IMR-90 (cell line): ENCODE results near the gene EEIG2.

Experiments
- BHLHE40 ChIP-seq: fragments of 150-350 bp; IDR thresholded peaks from 2 replicates; pipeline ENCODE4 v1.6.1; 2016; ENCODE audit warnings: mild to moderate bottlenecking, low read depth, low read length
- CHD1 ChIP-seq: IDR thresholded peaks from 2 replicates; pipeline ENCODE4 v1.6.1; 2012; ENCODE audit warnings: low read depth, low read length, improper control_type of control experiment
- FOS ChIP-seq: fragments of 150-350 bp; IDR thresholded peaks from 2 replicates; pipeline ENCODE4 v1.6.1; 2016; ENCODE audit warnings: low read depth, low read length
- MAFK ChIP-seq: IDR thresholded peaks from 2 replicates; pipeline ENCODE4 v1.6.1; 2012; ENCODE audit warnings: low read depth, low read length, improper control_type of control experiment
- NFE2L2 ChIP-seq: fragments of 150-350 bp; IDR thresholded peaks from 2 replicates; pipeline ENCODE4 v1.6.1; 2016; ENCODE audit warnings: low read depth, mild to moderate bottlenecking, low read length
- POLR2A ChIP-seq: IDR thresholded peaks from 2 replicates; pipeline ENCODE4 v1.6.1; 2012; ENCODE audit warnings: mild to moderate bottlenecking, low read depth, low read length
- RFX5 ChIP-seq: IDR thresholded peaks from 2 replicates; pipeline ENCODE4 v1.8.0; 2012; ENCODE audit warnings: low read depth, mild to moderate bottlenecking, low read length, moderate library complexity
- SMC3 ChIP-seq: fragments of 150-350 bp; IDR thresholded peaks from 2 replicates; pipeline ENCODE4 v1.6.1; 2016; ENCODE audit warnings: low read depth, mild to moderate bottlenecking, antibody characterized with exemption, low read length, moderate library complexity
- TF ChIP-seq, protein P1 (sequence below): conservative IDR thresholded peaks from 2 replicates; pipeline ENCODE4 v1.5.1; 2012; ENCODE audit warnings: mild to moderate bottlenecking, low read depth, low read length, improper control_type of control experiment
- TF ChIP-seq, protein P2 (sequence below): fragments of 150-350 bp; IDR thresholded peaks from 2 replicates; pipeline ENCODE4 v1.6.1; 2017; ENCODE audit warnings: mild to moderate bottlenecking, antibody characterized with exemption, low read length, low read depth

DNA sequence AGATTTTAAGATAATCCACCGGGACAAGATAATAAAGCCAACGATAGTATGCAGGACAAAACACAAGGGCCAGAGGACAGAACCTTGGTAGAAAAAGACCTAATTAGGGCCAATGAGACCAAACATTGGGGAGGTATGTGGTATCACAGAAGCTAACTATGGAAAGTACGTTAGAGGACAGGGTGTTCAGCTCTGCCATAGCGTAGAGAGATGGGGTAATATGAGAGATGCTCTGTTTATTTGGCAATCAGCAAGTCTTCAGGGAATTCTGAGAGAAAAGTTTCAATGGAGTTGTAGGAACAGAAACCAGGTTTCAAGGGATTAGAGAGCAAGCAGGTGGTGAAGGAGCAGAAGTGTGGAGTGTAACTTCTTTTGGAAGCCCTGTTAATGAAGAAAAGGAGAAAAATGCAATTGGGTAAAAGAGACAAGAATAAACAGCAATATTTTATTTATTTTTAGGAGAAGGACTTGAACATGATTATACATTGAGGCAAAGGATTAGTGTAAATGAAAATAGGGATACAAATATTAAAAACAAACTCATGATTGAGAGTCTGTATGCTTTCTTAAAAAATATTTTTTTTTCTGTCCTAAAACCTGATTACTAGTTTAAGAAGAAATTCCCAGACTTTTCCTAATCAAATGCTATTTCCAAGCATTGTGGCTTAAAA, 24.0 kb downstream of the EEIG2 start:
- TF ChIP-seq, protein P1, sequence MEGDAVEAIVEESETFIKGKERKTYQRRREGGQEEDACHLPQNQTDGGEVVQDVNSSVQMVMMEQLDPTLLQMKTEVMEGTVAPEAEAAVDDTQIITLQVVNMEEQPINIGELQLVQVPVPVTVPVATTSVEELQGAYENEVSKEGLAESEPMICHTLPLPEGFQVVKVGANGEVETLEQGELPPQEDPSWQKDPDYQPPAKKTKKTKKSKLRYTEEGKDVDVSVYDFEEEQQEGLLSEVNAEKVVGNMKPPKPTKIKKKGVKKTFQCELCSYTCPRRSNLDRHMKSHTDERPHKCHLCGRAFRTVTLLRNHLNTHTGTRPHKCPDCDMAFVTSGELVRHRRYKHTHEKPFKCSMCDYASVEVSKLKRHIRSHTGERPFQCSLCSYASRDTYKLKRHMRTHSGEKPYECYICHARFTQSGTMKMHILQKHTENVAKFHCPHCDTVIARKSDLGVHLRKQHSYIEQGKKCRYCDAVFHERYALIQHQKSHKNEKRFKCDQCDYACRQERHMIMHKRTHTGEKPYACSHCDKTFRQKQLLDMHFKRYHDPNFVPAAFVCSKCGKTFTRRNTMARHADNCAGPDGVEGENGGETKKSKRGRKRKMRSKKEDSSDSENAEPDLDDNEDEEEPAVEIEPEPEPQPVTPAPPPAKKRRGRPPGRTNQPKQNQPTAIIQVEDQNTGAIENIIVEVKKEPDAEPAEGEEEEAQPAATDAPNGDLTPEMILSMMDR: no peak
- TF ChIP-seq, protein P2, sequence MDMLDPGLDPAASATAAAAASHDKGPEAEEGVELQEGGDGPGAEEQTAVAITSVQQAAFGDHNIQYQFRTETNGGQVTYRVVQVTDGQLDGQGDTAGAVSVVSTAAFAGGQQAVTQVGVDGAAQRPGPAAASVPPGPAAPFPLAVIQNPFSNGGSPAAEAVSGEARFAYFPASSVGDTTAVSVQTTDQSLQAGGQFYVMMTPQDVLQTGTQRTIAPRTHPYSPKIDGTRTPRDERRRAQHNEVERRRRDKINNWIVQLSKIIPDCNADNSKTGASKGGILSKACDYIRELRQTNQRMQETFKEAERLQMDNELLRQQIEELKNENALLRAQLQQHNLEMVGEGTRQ: no peak
- TF ChIP-seq MAFK (no peak), POLR2A (no peak), CHD1 (no peak), BHLHE40 (no peak), NFE2L2 (no peak), SMC3 (no peak), FOS (no peak), RFX5 (no peak)
